HFF-Myc (cell line): ENCODE data around the gene PCED1A.

ENCODE experiments used
- DNase-seq: peaks from one replicate; pipeline ENCODE4 v3.0.0-alpha.2; 2011; ENCODE audit warnings: low read depth; ENCODE audit errors: extremely low read depth
- H3K4me3 ChIP-seq: replicated peaks from 2 replicates; pipeline ENCODE4 v1.5.1; 2011; ENCODE audit warnings: low read depth, mild to moderate bottlenecking, control low read depth, low read length
- CTCF ChIP-seq: IDR thresholded peaks from 2 replicates; pipeline ENCODE4 v1.5.1; 2012; ENCODE audit warnings: mild to moderate bottlenecking, low read depth, low read length, control low read depth; ENCODE audit errors: missing control alignments

Gene PCED1A

GRCh38 chr20:2873010-2873746 is 32.7 kb upstream of the PCED1A start, which contains the start of gene PTPRA:
Gene PTPRA (plus strand): TSS chr20:2873481. CDS start chr20:2964278, 90,797 bp downstream.
- H3K4me3 ChIP-seq: peak within 1 kb of the TSS; percentile 69
- no peak for TF ChIP-seq CTCF
- DNase-seq: peak; percentile 67

- TF ChIP-seq CTCF: peak; percentile 48
- peak overlapping the region; percentile 69 for H3K4me3 ChIP-seq
- DNase-seq: no peak
Measured at GRCh38 chr20:2872459-2873009, 32.1 kb upstream of the PCED1A start.

GRCh38 chr20:2871661-2872458 is 31.4 kb upstream of the PCED1A start:
- DNase-seq: no peak
- TF ChIP-seq CTCF: no peak
- H3K4me3 ChIP-seq: peak overlapping the region; percentile 69

GRCh38 chr20:2871111-2871465 is 30.6 kb upstream of the PCED1A start:
- no peak for TF ChIP-seq CTCF
- peak; percentile 42 for DNase-seq
- no peak overlapping the region for H3K4me3 ChIP-seq

GRCh38 chr20:2869381-2869780 is 28.9 kb upstream of the PCED1A start:
- TF ChIP-seq CTCF: no peak
- DNase-seq: no peak
- H3K4me3 ChIP-seq: no peak overlapping the region

- no peak overlapping the region for H3K4me3 ChIP-seq
- DNase-seq: no peak
- no peak for TF ChIP-seq CTCF
Measured at GRCh38 chr20:2867081-2867864, 26.8 kb upstream of the PCED1A start.
